HUES6 (cell line): ENCODE measurements around the gene LRRC4B.
"Not testable (repeated sequence)": the region's sequence is repeated elsewhere in the genome, so short reads cannot be mapped to it uniquely, and the experiment has no call there.

Source experiments
- H3K27ac ChIP-seq: 2 replicates; pipeline ENCODE4 v1.7.0; 2013; ENCODE audit warnings: low read depth, mild to moderate bottlenecking, low read length, inconsistent platforms
- H3K27me3 ChIP-seq: 2 replicates; pipeline ENCODE4 v1.6.1; 2013; ENCODE audit warnings: low read length; ENCODE audit not compliant: control insufficient read depth, insufficient read depth
- H3K36me3 ChIP-seq: 2 replicates; pipeline ENCODE4 v1.6.1; 2013; ENCODE audit warnings: low read length; ENCODE audit not compliant: control insufficient read depth, insufficient read depth
- H3K4me1 ChIP-seq: 2 replicates; pipeline ENCODE4 v1.6.1; 2013; ENCODE audit warnings: low read length; ENCODE audit not compliant: control insufficient read depth, insufficient read depth
- H3K4me3 ChIP-seq: 2 replicates; pipeline ENCODE4 v1.5.1; 2013; ENCODE audit warnings: low read depth, low read length
- H3K9ac ChIP-seq: one replicate; pipeline ENCODE4 v1.6.1; 2013; ENCODE audit warnings: mild to moderate bottlenecking, low read length
- H3K9me3 ChIP-seq: 2 replicates; pipeline ENCODE4 v1.6.1; 2013; ENCODE audit warnings: low read depth, low read length; ENCODE audit not compliant: control insufficient read depth, insufficient read depth

LRRC4B gene

DNA sequence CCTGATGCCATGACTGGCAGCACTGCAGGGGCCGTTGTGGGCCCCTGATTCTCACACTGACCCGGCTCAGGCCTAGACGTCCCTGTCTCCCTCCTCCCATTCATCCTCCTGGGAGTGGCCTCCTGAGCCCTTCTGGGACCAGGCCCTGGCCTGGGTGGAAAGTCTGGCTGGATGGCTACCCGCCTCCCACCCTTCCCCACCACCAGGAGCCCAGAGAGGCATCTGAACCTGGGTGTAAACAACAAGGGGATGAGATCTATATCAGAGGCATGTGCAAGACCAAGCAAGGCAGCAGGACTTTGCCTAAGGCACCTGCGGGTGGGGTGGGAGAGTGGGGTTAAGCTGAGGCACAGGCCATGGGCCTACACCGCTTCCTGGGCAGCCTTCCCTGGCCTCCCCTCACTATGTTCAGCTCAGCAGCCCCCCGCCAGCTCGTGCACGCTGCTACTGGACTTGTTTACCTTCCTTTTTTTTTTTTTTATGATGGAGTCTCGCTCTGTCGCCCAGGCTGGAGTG is 32.5 kb downstream of the LRRC4B start:
- H3K36me3 ChIP-seq: no peaks in the 10 kb centered on the region
- no peak overlapping the region for H3K4me3 ChIP-seq
- no peak overlapping the region for H3K27ac ChIP-seq
- peaks cover 8% of the 10 kb centered on the region for H3K9me3 ChIP-seq
- H3K27me3 ChIP-seq: no peaks in the 10 kb centered on the region
- 0 out of 2 replicates have a peak, but pooled peaks cover 5% of the 10 kb centered on the region for H3K4me1 ChIP-seq
- no peak overlapping the region for H3K9ac ChIP-seq

DNA sequence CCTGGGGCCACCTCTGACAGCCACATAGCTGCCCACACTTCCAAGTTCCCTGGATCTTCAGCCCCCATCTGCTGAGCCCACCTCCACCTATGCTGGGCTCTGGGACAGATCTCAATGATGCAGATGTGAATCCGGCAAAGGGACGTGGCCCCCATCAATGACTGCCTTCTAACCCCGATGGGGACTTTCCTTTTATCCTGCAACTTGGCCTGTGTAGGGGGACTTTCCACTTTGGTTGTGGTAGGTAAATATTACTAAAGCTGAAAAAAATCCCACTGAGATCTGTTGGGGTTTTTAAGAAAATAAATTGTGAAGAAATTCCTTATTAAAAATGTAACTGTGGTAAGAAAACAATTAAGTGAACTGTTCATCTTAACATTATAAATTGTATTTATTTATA is 33.8 kb downstream of the LRRC4B start:
- peaks cover 8% of the 10 kb centered on the region for H3K9me3 ChIP-seq
- no peak overlapping the region for H3K4me3 ChIP-seq
- H3K36me3 ChIP-seq: no peaks in the 10 kb centered on the region
- no peak overlapping the region for H3K27ac ChIP-seq
- H3K9ac ChIP-seq: no peak overlapping the region
- no peaks in the 10 kb centered on the region for H3K27me3 ChIP-seq
- 0 out of 2 replicates have a peak, but pooled peaks cover 5% of the 10 kb centered on the region for H3K4me1 ChIP-seq

DNA sequence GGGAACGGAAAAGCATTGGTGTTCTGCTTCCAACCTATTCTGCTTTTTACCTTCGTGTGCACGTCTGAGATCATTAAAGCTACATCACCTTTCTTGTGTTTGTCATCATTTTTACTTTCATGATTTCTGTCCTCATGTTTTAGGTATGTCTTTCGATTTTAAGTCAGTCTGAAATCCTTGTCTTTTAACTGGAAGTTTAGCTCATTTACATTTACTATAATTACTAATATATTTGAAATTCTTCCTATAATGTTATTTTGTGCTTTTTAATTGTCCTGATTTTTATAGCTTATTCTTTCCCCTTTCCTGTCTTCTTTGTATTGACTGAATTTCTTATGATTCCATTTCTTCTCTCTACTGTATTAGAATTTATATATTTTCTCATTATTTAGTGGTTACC is 35.3 kb downstream of the LRRC4B start:
- no peak overlapping the region for H3K4me3 ChIP-seq

DNA sequence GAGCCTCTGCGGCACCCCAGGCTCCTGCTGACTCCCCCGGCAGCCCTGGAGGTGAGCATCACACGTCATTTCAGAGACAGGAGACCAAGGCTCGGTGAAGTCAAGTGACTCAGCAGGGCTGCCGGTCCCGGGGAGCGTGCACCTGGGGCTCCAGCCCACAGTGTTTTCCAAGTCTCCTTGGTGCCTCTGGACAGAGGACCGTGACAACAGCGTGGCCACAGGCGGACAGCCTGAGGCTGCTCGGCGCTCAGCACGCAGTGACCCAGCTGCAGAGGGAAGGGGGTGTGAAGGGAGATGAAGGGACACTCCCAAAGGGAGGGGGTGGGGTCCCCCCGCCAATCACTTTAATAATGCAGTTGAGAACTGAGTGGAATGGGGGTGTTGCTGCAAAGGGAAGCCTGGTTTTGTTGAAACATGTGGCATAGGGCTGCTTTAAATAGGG is 37.0 kb downstream of the LRRC4B start:
- H3K9me3 ChIP-seq: peaks cover 8% of the 10 kb centered on the region
- H3K9ac ChIP-seq: no peak overlapping the region
- no peaks in the 10 kb centered on the region for H3K36me3 ChIP-seq
- H3K27ac ChIP-seq: no peak overlapping the region
- no peak overlapping the region for H3K4me3 ChIP-seq
- 0 out of 2 replicates have a peak, but pooled peaks cover 5% of the 10 kb centered on the region for H3K4me1 ChIP-seq
- no peaks in the 10 kb centered on the region for H3K27me3 ChIP-seq

More for the DNA sequence above, 35.3 kb downstream of the LRRC4B start:
- Histone ChIP-seq H3K4me1 (0 out of 2 replicates have a peak, but pooled peaks cover 5% of the 10 kb centered on the region), H3K27me3 (no peaks in the 10 kb centered on the region), H3K9me3 (peaks cover 8% of the 10 kb centered on the region), H3K9ac (no peak overlapping the region), H3K36me3 (no peaks in the 10 kb centered on the region), H3K27ac (no peak overlapping the region)

DNA sequence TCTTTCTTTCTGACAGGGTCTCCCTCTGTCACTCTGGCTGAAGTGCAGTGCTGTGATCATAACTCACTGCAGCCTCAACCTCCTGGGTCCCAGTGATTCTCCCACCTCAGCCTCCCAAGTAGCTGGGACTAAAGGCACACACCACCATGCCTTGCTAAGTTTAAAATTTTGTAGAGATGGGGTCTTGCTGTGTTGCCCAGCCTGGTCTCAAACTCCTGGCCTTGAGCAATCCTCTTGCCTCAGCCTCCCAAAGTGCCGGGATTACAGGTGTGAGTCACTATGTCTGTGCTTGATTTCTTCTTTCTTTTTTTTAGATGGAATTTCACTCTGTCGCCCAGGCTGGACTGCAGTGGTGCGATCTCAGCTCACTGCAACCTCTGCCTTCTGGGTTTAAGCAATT is 40.2 kb downstream of the LRRC4B start:
- H3K4me3 ChIP-seq, H3K36me3 ChIP-seq, H3K27me3 ChIP-seq, H3K9me3 ChIP-seq, H3K9ac ChIP-seq, H3K27ac ChIP-seq, H3K4me1 ChIP-seq: not testable (repeated sequence)

DNA sequence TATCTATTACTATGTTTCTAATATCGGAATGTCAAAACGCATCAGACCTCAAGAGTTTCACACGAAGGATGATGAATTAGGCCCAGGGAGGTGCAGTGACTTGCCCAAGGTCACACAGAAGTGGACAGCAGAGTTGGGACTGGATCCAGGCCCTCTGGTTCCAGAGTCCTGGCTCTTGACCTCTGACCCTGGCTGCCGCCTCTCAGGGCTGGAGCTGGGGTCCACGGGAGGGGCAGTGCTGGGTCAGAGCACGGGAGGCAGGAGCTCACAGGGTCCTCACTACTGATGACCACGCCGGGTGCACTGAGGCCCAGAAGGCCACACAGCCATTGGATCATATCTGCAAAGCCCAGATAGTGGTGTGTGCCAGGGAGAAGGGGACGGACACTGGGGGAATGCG is 45.4 kb downstream of the LRRC4B start:
- Histone ChIP-seq H3K27ac (no peak overlapping the region), H3K36me3 (no peaks in the 10 kb centered on the region), H3K27me3 (no peaks in the 10 kb centered on the region), H3K4me1 (no peaks in the 10 kb centered on the region), H3K9ac (no peak overlapping the region), H3K4me3 (no peak overlapping the region), H3K9me3 (no peaks in the 10 kb centered on the region)

DNA sequence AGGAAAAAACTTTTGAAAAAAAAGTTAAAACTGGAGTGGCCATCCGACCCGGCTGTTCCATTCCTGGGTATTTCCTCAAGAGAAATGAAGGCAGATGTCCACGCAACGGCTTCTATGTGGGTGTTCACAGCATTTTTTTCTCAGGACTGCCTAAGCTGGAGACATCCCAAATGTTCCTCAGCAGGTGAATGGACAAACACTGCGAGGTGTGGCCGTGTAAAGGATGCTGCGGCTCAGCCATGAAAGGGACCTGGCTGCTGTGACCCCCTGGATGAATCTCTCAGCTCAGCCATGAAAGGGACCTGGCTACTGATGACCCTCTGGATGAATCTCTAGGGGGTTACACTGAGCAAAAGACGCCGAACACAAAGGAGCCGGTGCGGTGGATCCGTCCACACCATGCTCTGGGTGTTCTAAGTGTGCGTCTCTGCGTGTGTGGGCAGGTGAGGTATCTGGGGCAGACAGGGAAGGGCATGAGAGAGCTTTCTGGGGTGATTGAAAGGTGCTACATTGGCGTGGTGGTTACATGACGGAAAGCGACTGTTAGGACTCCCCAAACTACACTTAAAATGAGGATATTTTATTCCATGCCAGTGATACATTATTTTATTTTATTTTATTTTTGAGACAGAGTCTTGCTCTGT is 47.3 kb downstream of the LRRC4B start:
- no peak overlapping the region for H3K4me3 ChIP-seq
- H3K27me3 ChIP-seq: peaks cover 3% of the 10 kb centered on the region; the same call in 1 of the 2 replicates
- H3K9ac ChIP-seq: no peak overlapping the region
- no peaks in the 10 kb centered on the region for H3K4me1 ChIP-seq
- no peaks in the 10 kb centered on the region for H3K9me3 ChIP-seq
- H3K36me3 ChIP-seq: no peaks in the 10 kb centered on the region
- no peak overlapping the region for H3K27ac ChIP-seq

DNA sequence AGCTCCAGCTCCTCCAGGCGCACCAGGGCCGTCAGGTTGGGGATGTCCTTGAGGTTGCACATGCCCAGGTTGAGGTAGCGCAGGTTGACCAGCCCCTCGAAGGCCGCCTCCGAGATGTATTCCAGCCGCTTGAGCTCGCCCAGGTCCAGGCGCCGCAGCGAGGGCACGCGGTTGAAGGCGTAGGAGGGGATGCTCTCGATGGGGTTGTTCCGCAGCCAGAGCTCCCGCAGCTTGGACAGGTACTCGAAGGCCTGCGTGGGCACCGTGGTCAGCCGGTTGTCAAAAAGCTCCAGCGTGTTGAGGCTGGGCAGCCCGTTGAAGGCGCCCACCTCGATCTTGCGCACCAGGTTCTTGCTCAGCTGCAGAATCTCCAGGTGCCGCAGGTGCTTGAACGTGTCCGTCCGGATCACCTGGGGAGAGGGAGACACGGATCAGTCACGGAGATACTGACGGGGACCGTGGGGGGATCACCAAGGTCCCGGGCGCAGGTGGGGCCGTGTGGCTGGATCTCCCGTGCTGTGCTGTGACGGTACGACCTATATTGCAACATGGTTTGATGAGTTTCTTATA is 49.1 kb downstream of the LRRC4B start:
- Histone ChIP-seq H3K9me3 (no peaks in the 10 kb centered on the region), H3K9ac (no peak overlapping the region), H3K4me3 (no peak overlapping the region), H3K36me3 (no peaks in the 10 kb centered on the region), H3K27ac (no peak overlapping the region), H3K27me3 (peaks cover 7% of the 10 kb centered on the region), H3K4me1 (peaks cover 4% of the 10 kb centered on the region; the same call in 1 of the 2 replicates)

DNA sequence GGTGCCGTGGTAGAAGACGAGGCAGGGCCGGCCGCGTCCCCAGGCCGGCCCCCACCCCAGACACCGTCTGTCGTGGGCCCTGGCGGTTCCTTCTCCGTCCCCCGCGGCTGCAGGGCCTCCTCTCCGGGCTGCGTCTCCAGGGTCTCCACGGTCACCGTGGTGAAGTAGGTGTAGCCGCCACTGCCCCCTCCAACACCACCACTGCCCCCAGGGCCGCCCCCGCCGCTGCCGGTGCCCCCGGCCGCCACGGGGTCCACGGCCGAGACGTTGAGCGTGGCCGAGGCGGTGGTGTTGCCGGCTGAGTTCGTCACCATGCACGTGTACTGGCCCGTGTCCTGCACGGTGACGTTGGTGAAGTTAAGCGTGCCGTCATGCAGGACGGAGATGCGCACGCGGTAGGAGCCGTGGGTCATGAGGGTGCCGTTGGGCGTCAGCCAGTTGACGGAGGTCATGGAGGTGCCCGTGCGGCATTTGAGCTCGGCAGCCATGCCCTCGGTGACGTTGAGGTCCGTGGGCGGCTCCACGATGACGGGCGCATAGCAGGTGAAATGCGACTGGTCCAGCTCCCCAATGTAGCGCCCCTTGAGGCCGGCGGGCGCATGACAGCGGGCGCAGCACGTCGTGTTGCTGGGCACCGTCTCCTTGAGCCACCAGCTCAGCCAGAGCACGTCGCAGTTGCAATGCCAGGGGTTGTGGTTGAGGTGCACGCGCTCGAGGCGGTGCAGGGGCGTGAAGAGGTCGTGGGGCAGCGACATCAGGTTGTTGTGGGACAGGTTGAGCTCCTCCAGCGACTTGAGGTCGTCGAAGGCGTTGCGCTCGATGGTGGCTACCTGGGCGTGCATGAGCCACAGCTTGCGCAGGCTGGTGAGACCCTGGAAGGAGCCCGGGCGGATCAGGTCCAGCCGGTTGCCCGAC is 49.9 kb downstream of the LRRC4B start:
- peaks cover 8% of the 10 kb centered on the region for H3K27me3 ChIP-seq
- H3K27ac ChIP-seq: no peak overlapping the region
- no peaks in the 10 kb centered on the region for H3K9me3 ChIP-seq
- peaks cover 7% of the 10 kb centered on the region; the same call in 1 of the 2 replicates for H3K4me1 ChIP-seq
- no peak overlapping the region for H3K9ac ChIP-seq
- H3K4me3 ChIP-seq: no peak overlapping the region
- H3K36me3 ChIP-seq: no peaks in the 10 kb centered on the region

DNA sequence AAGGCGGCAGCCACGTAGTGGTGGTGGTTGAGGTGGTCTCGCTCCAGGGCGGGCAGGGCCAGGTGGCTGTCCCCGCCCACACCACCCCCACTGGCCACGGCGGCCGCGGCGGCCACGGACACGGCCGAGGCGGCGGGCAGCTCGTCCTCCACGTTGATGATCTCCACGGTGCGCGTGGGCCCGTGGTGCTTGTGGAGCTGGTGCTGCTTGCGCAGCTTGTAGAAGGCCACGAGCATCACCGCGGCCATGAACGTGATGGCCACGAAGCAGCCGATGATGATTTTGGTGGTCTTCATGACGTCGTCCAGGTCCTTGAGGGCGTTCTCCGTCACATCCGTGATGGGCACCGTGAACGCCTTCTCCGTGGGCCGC is 50.5 kb downstream of the LRRC4B start:
- Histone ChIP-seq H3K27me3 (peaks cover 8% of the 10 kb centered on the region), H3K9ac (no peak overlapping the region), H3K9me3 (no peaks in the 10 kb centered on the region), H3K36me3 (no peaks in the 10 kb centered on the region), H3K4me1 (peaks cover 7% of the 10 kb centered on the region; the same call in 1 of the 2 replicates), H3K4me3 (no peak overlapping the region), H3K27ac (no peak overlapping the region)
